ENCODE data around the gene ITLN1.

DNA sequence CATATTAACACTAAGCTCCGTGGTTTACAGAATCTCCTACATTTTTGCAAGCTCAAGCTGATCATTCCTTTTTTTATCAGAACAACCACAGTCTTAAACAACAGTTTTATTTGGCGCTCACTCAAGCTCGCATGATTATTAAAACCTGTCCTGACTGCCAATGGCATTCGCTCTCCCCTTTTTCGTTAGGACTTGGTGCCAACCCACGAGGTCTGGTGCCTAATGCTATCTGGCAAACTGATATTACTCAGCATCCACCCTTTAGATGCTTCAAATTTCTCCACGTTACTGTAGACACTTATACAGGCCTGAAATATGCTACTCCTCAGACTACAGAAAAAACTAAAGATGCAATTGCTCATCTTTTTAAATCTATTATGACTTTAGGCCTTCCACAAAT lies 23.0 kb upstream of the ITLN1 start:
- no peak for TF ChIP-seq POLR2AphosphoS5 (IDR thresholded peaks at IDR 0.05)
- TF ChIP-seq CTCF (IDR thresholded peaks at IDR 0.05), result no peak
- TF ChIP-seq POLR2A (IDR thresholded peaks at IDR 0.05), result no peak

Measured in transverse colon (tissue), 4 donors.